NCI-H345 treated with DMSO at 0.1 percent for 48 hours (cell line): ENCODE measurements around the gene TMIGD2.
"Not testable (repeated sequence)": the region's sequence is repeated elsewhere in the genome, so short reads cannot be mapped to it uniquely, and the experiment has no call there.

Experiments
- DNase-seq: peaks from one replicate; lab custom pipeline; 2025; ENCODE audit not compliant: unreplicated experiment; lab: John Stamatoyannopoulos, UW

The TMIGD2 gene

DNA sequence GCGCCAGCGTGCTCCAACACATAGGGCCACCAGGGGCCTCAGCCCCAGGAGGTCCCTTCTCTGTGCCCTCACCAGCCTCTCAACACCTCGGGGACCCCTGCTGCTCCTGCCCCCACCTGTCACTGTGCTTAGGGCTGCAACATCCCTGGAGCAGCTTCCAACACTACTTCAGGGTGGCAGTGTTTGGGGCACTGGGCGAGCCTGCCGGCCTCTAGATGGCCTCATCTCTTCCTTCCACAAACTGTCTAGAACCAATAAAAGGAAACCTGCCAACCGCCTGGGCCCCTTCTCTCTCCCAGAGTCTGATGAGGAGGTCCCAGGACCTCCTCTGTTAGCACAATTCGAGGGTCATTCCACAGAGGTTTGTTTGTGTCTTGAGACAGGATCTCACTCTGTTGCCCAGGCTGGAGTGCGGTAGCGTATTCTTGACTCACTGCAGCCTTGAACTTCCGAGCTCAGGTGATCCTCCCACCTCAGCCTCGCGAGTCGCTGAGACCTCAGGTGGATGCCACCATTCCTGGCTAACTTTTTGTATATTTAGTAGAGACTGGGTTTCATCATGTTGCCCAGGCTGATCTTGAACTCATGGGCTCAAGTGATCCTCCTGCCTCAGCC is 33.3 kb downstream of the TMIGD2 start:
- DNase-seq, result no peak

DNA sequence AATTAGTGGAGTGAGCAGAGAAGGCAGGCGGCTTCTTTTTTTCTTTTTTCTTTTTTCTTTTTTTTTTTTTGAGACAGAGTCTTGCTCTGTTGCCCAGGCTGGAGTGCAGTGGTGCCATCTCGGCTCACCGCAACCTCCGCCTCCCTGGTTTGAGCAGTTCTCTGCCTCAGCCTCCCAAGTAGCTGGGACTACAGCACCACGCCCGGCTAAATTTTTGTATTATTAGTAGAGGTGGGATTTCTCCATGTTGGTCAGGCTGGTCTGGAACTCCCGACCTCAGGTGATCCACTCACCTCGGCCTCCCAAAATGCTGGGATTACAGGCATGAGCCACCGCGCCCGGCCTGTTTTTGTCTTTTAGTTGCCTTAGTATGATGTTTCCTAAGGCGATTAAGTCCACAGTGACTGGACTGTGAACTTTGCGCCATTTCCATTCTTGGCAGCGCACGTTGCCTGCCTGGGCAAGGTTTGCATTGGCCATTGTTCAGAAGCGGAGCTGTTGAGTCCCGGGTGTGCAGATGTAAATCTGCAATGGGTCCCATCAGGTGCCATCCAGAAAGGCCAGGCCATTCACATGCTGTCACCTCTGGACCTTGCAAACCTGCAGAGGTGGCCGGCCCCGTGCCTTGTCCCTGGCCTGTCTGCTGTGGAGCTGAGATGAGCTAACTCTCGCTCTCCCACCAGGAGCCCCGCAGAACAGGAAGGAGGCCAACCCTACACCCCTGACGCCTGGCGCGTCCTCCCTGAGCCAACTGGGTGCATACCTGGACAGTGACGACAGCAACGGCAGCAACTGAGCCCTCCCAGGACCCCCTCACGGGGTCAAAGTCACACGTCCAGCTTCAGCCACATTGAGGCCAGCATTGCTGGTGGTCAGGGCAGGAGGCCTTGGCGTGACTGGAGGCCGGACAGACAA is 34.0 kb downstream of the TMIGD2 start:
- DNase-seq, result no peak

DNA sequence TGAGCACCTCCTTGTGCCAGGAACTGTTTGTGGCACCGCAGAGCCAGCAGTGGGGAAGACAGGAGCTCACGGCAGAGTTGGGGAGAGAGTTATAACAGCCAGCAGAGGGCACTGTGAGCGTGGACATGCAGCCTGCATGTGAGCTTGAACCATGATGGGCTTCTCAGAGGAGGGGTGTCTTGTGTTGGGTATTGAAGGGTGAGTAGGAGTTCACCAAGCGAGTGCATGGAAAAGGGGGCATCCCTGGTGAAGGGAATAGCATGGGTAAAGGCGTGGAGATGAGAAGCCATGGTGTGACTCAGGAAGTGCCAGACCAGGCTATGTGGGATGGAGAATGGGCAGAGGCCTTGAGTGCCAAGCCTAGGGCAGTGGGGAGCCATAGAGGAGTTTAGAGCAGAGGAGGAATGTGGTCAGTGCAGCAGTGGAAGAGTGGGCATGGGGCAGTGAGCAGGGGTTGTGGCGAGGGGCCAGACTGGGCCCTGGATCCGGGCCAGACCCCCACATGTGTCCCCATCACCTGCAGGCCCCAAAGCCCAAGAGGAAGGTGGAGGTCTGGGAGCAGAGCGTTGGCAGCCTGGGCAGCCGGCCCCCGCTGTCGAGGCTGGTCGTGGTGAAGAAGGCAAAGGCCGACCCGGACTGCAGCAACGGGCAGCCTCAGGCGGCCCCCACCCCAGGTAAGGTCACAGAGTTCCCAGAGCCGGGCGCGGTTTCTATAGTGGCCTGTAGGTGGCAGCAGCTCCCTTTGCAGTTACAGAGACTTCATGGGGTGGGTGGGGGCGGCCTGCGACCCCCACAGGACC is 34.9 kb downstream of the TMIGD2 start:
- no peak for DNase-seq

DNA sequence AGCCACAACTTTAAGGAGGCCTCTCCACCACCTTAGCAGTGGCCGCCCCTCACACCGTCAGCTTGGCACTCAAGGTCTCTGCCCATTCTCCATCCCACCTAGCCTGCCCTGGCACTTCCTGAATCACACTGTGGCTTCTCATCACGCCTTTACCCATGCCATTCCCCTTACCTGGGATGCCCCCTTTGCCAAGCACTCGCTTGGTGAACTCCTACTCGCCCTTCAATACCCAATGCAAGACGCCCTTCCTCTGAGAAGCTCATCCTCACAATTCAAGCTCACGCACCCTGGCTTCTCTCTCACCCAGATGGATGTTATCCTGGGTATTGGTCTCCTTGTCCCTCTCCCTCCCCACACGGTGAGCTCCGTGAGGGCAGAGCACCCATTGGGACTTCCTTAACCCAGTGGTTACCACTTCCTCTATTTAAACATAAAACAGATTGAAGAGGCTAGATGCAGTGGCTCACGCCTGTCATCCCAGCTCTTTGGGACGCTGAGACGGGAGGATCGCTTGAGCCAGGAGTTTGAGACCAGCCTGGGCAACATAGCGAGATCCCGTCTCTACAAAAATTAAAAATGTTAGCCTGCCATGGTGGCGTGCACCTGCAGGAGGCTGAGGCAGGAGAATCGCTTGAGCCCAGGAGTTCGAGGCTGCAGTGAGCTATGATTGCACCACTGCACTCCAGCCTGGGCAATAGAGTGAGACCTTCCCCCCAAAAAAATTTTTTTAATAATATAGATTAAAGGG is 35.8 kb downstream of the TMIGD2 start:
- no peak for DNase-seq

DNA sequence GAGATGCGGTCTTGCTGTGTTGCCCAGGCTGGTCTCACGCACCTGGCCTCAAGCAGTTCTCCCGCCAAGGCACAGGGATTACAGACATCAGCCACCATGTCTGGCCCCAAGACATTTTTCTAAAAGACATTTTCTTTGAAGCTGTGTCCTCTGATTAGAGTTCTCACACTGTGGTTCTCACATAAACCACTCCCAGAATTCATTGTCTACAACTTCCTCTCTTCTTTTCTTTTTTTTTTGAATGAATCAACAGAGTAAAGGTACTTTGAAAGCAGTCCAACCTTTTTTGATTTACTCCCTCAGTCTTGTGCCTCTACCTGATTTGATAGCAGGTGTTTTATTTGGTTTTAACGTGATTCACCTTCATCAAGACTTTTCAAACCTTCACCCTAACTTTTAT is 37.4 kb downstream of the TMIGD2 start:
- no peak for DNase-seq

DNA sequence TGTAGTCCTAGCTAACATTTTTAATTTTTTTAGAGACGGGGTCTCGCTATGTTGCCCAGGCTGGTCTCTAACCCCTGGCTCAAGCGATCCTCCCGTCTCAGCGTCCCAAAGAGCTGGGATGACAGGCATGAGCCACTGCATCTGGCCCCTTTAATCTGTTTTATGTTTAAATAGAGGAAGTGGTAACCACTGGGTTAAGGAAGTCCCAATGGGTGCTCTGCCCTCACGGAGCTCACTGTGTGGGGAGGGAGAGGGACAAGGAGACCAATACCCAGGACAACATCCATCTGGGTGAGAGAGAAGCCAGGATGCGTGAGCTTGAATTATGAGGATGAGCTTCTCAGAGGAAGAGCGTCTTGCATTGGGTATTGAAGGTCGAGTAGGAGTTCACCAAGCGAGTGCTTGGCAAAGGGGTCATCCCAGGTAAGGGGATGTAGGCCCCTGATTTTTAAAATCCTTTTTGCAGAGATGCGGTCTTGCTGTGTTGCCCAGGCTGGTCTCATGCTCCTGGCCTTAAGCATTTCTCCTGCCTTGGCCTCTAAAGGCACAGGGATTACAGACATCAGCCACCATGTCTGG is 41.5 kb downstream of the TMIGD2 start:
- no peak for DNase-seq

DNA sequence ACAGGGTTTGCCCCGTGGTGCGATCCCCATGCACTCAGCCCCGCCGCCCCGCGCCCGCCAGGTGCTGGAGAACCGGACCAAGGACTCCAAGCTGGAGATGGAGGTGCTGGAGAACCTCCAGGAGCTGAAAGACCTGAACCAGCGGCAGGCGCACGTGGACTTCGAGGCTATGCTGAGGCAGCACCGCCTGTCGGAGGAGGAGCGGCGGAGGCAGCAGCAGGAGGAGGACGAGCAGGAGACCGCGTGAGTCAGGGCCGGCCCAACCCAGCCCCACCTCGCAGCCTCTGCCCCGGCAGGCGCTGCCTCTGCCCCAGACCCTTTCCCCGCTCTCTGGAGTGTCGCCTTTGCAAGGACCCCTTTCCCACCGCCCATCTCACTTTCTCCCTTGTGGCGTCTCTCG is 44.0 kb downstream of the TMIGD2 start:
- no peak for DNase-seq

DNA sequence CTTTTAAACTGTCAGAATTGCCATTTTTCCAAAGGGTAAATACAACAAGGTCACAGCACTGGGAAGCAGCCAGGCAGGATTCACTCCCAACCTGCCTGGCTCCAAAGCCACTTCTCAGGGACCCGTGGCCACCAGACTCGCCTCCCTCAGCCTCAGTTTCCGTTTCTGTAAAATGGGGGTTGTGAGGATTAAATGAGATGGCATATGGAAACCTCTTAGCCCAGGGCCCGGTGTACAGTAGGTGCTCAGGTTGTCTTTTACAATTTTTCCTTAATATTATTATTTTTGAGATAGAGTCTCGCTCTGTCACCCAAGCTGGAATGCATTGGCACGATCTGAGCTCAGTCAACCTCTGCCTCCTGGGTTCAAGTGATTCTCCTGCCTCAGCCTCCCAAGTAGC is 45.2 kb downstream of the TMIGD2 start:
- no peak for DNase-seq

DNA sequence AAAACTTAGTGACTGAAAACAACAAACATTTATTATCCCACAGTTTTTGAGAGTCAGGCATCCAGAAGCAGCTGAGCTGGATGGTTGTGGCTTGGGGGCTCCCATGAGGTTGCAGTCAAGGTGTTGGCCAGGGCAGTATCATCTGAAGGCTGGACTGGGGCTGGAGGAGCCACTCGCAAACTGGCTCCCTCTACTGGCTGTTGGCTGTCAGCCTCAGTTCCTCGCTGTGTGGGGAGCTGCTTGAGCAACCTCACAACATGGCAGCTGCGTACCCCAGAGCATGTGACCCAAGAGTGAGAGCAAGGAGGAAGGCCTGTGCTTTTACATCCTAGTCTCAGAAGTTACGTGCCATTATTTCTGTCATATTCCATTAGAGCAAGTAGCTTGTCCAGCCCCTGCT is 45.6 kb downstream of the TMIGD2 start:
- no peak for DNase-seq

DNA sequence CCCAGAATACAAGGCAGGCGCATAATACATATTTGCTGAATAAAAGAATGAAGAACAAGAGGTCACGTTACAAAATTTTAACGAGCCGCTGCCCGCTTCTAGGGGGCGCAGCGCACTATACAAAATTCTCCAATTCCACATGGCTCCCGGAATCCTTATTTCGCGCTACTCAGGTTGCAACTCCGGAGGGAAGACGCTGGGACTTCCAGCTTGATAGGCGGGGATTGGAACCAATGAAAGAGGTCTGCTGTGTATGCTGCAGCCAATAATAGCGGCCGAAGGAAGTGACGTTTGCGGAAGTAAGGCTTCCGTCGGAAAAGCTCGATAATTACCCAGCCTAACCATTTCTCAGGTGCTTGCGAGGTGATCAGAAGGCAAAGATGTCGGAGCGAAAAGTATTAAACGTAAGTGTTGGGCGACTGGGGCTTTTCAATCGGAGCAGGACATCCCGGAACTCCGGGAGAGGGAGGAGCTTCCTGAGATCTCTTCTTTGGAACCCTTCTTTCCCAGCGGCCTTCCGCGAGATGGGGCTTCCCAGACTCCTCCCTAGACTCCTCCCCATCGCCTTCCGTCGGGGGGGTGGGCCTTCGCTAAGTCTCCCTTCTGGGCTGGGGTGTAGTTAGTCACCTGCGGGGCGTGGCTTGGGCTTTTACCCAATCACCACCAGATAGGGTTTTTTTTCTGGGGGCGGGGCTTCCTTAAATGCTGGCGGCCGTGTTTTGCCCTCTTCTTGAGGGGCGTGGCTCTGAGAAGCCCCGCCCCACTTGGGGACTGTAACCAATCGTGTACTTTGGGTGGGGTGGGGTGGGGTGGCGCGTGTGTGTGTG is 55.2 kb downstream of the TMIGD2 start, which contains the start of gene YJU2:
TSS of gene YJU2 (plus strand) at position 314 of the 827 bp plus-strand sequence. CDS start at position 381, 67 bp downstream.
- peak; percentile 98 for DNase-seq

DNA sequence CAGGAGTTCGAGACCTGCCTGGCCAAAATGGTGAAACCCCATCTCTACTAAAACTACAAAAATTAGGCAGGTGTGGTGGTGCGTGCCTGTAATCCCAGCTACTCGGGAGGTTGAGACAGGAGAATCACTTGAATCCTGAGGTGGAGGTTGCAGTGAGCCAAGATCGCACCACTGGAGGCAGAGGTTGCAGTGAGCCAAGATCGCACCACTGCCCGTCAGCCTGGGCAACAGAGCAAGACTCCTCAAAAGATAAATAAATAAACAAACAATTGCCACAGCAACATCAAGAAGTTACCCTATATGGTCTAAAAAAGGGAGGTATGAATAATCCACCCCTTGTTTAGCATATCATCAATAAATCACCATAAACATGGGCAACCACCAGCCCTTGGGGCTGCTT is 56.3 kb downstream of the TMIGD2 start:
- not testable (repeated sequence) for DNase-seq
